Mesenchymal stem cell (in vitro differentiated cells and primary cell): ENCODE measurements around the gene TUT7.

ENCODE experiments used
- DNase-seq: peaks from one replicate; pipeline ENCODE4 v3.0.0-alpha.2; 2013
- H2AFZ ChIP-seq: one replicate; pipeline ENCODE4 v1.6.1; 2013; ENCODE audit warnings: low read depth, mild to moderate bottlenecking, control low read depth, inconsistent platforms, low read length, moderate library complexity
- H2AK5ac ChIP-seq: 2 replicates; pipeline ENCODE4 v1.6.1; 2013; ENCODE audit warnings: low read length, moderate library complexity, mild to moderate bottlenecking, inconsistent platforms; ENCODE audit not compliant: severe bottlenecking
- H2BK120ac ChIP-seq: one replicate; pipeline ENCODE4 v1.6.1; 2013; ENCODE audit warnings: low read depth, mild to moderate bottlenecking, inconsistent platforms, low read length, moderate library complexity
- H2BK12ac ChIP-seq, 2 experiments: one replicate each; pipeline ENCODE4 v1.6.1; 2013; ENCODE audit warnings: inconsistent platforms in 2 of 2, low read length in 2 of 2, mild to moderate bottlenecking in 2 of 2, moderate library complexity in 2 of 2, control low read depth in 1 of 2
- H2BK15ac ChIP-seq: one replicate; pipeline ENCODE4 v1.6.1; 2013; ENCODE audit warnings: mild to moderate bottlenecking, low read depth, inconsistent platforms; ENCODE audit not compliant: poor library complexity, severe bottlenecking
- H2BK5ac ChIP-seq: 2 replicates; pipeline ENCODE4 v1.6.1; 2013; ENCODE audit warnings: low read depth, mild to moderate bottlenecking, low read length, control low read depth, inconsistent platforms; ENCODE audit not compliant: poor library complexity, severe bottlenecking
- H3K14ac ChIP-seq, 2 experiments: one replicate each; pipeline ENCODE4 v1.6.1; 2013; ENCODE audit warnings: inconsistent platforms in 2 of 2, low read length in 2 of 2, control low read depth in 1 of 2, mild to moderate bottlenecking in 1 of 2, moderate library complexity in 1 of 2
- H3K18ac ChIP-seq, 2 experiments: one replicate each; pipeline ENCODE4 v1.6.1; 2013; ENCODE audit warnings: inconsistent platforms in 2 of 2, low read length in 2 of 2, control low read depth in 1 of 2, low read depth in 1 of 2, mild to moderate bottlenecking in 1 of 2
- H3K23ac ChIP-seq, 2 experiments: one replicate each; pipeline ENCODE4 v1.6.1; 2013; ENCODE audit warnings: inconsistent platforms in 2 of 2, low read length in 2 of 2, mild to moderate bottlenecking in 2 of 2, moderate library complexity in 2 of 2, control low read depth in 1 of 2
- H3K27ac ChIP-seq: 2 replicates; pipeline ENCODE4 v1.5.1; 2013; ENCODE audit warnings: mild to moderate bottlenecking, moderate library complexity, low read length, control low read depth, inconsistent platforms; ENCODE audit not compliant: poor library complexity, severe bottlenecking
- H3K27me3 ChIP-seq, 2 experiments: 2 replicates each; pipeline versions ENCODE4 v1.6.1 to v1.7.0; 2013; ENCODE audit warnings: low read length in 2 of 2, mild to moderate bottlenecking in 2 of 2, moderate library complexity in 2 of 2, control low read depth in 1 of 2, inconsistent platforms in 1 of 2; ENCODE audit not compliant: control insufficient read depth in 1 of 2, insufficient read depth in 1 of 2
- H3K36me3 ChIP-seq, 2 experiments: 2 replicates each; pipeline versions ENCODE4 v1.6.1 to v1.7.0; 2013; ENCODE audit warnings: low read length in 2 of 2, control low read depth in 1 of 2, inconsistent platforms in 1 of 2, low read depth in 1 of 2, mild to moderate bottlenecking in 1 of 2; ENCODE audit not compliant: insufficient read depth in 2 of 2, control insufficient read depth in 1 of 2
- H3K4ac ChIP-seq, 2 experiments: one replicate each; pipeline ENCODE4 v1.6.1; 2013; ENCODE audit warnings: inconsistent platforms in 2 of 2, low read length in 2 of 2, mild to moderate bottlenecking in 2 of 2, moderate library complexity in 2 of 2, control low read depth in 1 of 2, low read depth in 1 of 2
- H3K4me1 ChIP-seq: 2 replicates; pipeline ENCODE4 v1.6.1; 2013; ENCODE audit warnings: low read depth, low read length, control low read depth; ENCODE audit not compliant: control insufficient read depth, insufficient read depth
- H3K4me2 ChIP-seq: 2 replicates; pipeline ENCODE4 v1.6.1; 2013; ENCODE audit warnings: low read length, mild to moderate bottlenecking, inconsistent platforms; ENCODE audit not compliant: poor library complexity, severe bottlenecking
- H3K4me3 ChIP-seq, 2 experiments: 2 replicates each; pipeline versions ENCODE4 v1.5.1 to v1.7.0; 2013; ENCODE audit warnings: low read length in 2 of 2, mild to moderate bottlenecking in 2 of 2, control low read depth in 1 of 2, low read depth in 1 of 2; ENCODE audit not compliant: insufficient read depth in 1 of 2
- H3K79me1 ChIP-seq: replicated peaks from 2 replicates; pipeline ENCODE4 v1.6.1; 2013; ENCODE audit warnings: mild to moderate bottlenecking, control low read depth, low read length, inconsistent platforms; ENCODE audit not compliant: poor library complexity, severe bottlenecking
- H3K9ac ChIP-seq: 2 replicates; pipeline ENCODE4 v1.7.0; 2013; ENCODE audit warnings: mild to moderate bottlenecking, low read length, moderate library complexity
- H3K9me3 ChIP-seq: 2 replicates; pipeline ENCODE4 v1.7.0; 2013; ENCODE audit warnings: mild to moderate bottlenecking, low read length; ENCODE audit not compliant: control insufficient read depth
- H4K8ac ChIP-seq: one replicate; pipeline ENCODE4 v1.6.1; 2013; ENCODE audit warnings: inconsistent platforms, mild to moderate bottlenecking, low read length, moderate library complexity
- H4K91ac ChIP-seq: one replicate; pipeline ENCODE4 v1.6.1; 2013; ENCODE audit warnings: mild to moderate bottlenecking, low read length, inconsistent platforms
- WGBS: methylation state at CpG from one replicate; pipeline ENCODE4 v1.1.7; 2013; ENCODE audit warnings: mixed read lengths; 5-methylcytosine and 5-hydroxymethylcytosine counted together

TUT7 gene

GRCh38 chr9:86263876-86264275, 90.3 kb downstream of the TUT7 start:
- no peaks in the 10 kb centered on the region for H3K4me1 ChIP-seq
- H3K27ac ChIP-seq, result no peak overlapping the region
- H3K14ac ChIP-seq, result no peak overlapping the region
- no peak overlapping the region for H2BK15ac ChIP-seq
- no peak overlapping the region for H3K18ac ChIP-seq
- no peaks in the 10 kb centered on the region for H3K9me3 ChIP-seq
- H2AK5ac ChIP-seq, result no peak overlapping the region
- no peak for DNase-seq
- H2BK120ac ChIP-seq, result no peak overlapping the region
- no peak overlapping the region for H2AFZ ChIP-seq
- no peak overlapping the region for H2BK5ac ChIP-seq
- no peak overlapping the region for H3K4me2 ChIP-seq
- H3K27me3 ChIP-seq, result no peaks in the 10 kb centered on the region
- H2BK12ac ChIP-seq, result no peak overlapping the region
- H3K36me3 ChIP-seq, result peaks cover 23 to 36% of the 10 kb centered on the region in 2 experiments
- H4K91ac ChIP-seq, result no peak overlapping the region
- H3K4ac ChIP-seq, result no peak overlapping the region
- H3K4me3 ChIP-seq, result no peak overlapping the region
- H4K8ac ChIP-seq, result no peak overlapping the region
- peaks cover 13% of the 10 kb centered on the region for H3K79me1 ChIP-seq
- no peak overlapping the region for H3K23ac ChIP-seq
- H3K9ac ChIP-seq, result no peak overlapping the region
- WGBS, result 86% methylated on average over 6 of the region's 6 CpGs

DNA sequence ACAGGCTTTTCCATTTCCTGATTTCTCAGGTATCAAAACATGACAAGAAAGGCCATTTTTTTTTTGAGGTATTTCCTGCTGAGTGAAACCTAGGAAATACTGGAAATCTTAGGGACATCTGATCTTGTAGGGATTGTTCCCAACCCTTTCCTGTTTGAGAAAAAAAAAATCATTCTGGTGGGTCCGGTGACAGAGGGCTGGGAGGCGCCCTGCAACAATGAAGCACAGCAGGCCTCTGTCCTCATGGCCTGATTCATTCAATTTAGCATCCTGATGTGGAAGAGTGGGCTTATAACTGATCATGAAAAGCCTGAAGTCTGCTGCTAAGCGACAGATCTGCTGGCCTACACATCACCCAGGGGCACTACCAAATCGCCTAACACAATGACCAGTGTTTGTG, 91.7 kb downstream of the TUT7 start:
- Histone ChIP-seq H2AFZ (no peak overlapping the region), H3K9me3 (no peaks in the 10 kb centered on the region), H3K4me3 (no peak overlapping the region), H3K14ac (no peak overlapping the region), H3K79me1 (peaks cover 9% of the 10 kb centered on the region), H4K91ac (no peak overlapping the region), H2AK5ac (no peak overlapping the region), H3K4me1 (no peaks in the 10 kb centered on the region), H3K23ac (no peak overlapping the region), H3K4ac (no peak overlapping the region), H3K4me2 (no peak overlapping the region), H3K27ac (no peak overlapping the region), H2BK120ac (no peak overlapping the region), H3K18ac (no peak overlapping the region), H4K8ac (no peak overlapping the region), H2BK15ac (no peak overlapping the region), H2BK5ac (no peak overlapping the region), H2BK12ac (no peak overlapping the region), H3K9ac (no peak overlapping the region), H3K27me3 (no peaks in the 10 kb centered on the region), H3K36me3 (peaks cover 23 to 31% of the 10 kb centered on the region in 2 experiments)
- DNase-seq, result no peak
- 58% methylated on average over 3 of the region's 4 CpGs for WGBS

- Histone ChIP-seq H3K9ac (no peak within 1 kb of the TSS), H3K18ac (no peak within 1 kb of the TSS), H4K91ac (peak within 1 kb of the TSS; percentile 58), H3K9me3 (no peaks in the 10 kb centered on the region), H3K14ac (no peak within 1 kb of the TSS), H3K27ac (no peak within 1 kb of the TSS), H2BK12ac (no peak within 1 kb of the TSS), H2BK5ac (no peak within 1 kb of the TSS), H4K8ac (peak within 1 kb of the TSS; percentile 67), H3K4ac (no peak within 1 kb of the TSS), H3K27me3 (no peaks in the 10 kb centered on the region), H3K23ac (no peak within 1 kb of the TSS), H3K4me1 (no peaks in the 10 kb centered on the region), H2AFZ (no peak within 1 kb of the TSS), H3K36me3 (peaks cover 19 to 24% of the 10 kb centered on the region in 2 experiments), H3K4me3 (no peak within 1 kb of the TSS), H3K79me1 (peaks cover 3% of the 10 kb centered on the region), H3K4me2 (no peak within 1 kb of the TSS), H2BK120ac (no peak within 1 kb of the TSS), H2BK15ac (no peak within 1 kb of the TSS), H2AK5ac (no peak within 1 kb of the TSS)
- WGBS, result 80% methylated on average over 8 of the region's 8 CpGs
- no peak for DNase-seq
Measured at GRCh38 chr9:86259557-86259956, 94.7 kb downstream of the TUT7 start, which contains the start of gene C9orf153. Gene C9orf153, minus strand, starts transcription at chr9:86259657. Its CDS starts 30,054 bp downstream, at chr9:86229603.

GRCh38 chr9:86257391-86257790, 96.8 kb downstream of the TUT7 start:
- no peak overlapping the region for H3K27ac ChIP-seq
- H2BK12ac ChIP-seq, result no peak overlapping the region
- no peaks in the 10 kb centered on the region for H3K9me3 ChIP-seq
- no peak overlapping the region for H3K9ac ChIP-seq
- no peak overlapping the region for H2BK5ac ChIP-seq
- DNase-seq, result no peak
- no peak overlapping the region for H4K91ac ChIP-seq
- H3K27me3 ChIP-seq, result no peaks in the 10 kb centered on the region
- no peak overlapping the region for H2BK120ac ChIP-seq
- H3K23ac ChIP-seq, result no peak overlapping the region
- H3K4me2 ChIP-seq, result no peak overlapping the region
- H3K79me1 ChIP-seq, result no peaks in the 10 kb centered on the region
- H2AK5ac ChIP-seq, result no peak overlapping the region
- H3K4ac ChIP-seq, result no peak overlapping the region
- H3K4me3 ChIP-seq, result no peak overlapping the region
- H4K8ac ChIP-seq, result no peak overlapping the region
- WGBS, result 88% methylated on average over 1 of the region's 2 CpGs
- H3K4me1 ChIP-seq, result no peaks in the 10 kb centered on the region
- H2AFZ ChIP-seq, result no peak overlapping the region
- H3K14ac ChIP-seq, result no peak overlapping the region
- no peak overlapping the region for H2BK15ac ChIP-seq
- H3K36me3 ChIP-seq, result peaks cover 5 to 6% of the 10 kb centered on the region in 2 experiments
- H3K18ac ChIP-seq, result no peak overlapping the region
